K562 (cell line): ENCODE results near the gene TCAP. TPM values are rescaled to one million over a fixed set of nuclear protein-coding genes. Genes with fewer than 3 reads are reported as not detected.

ENCODE experiments used
- ATAC-seq: fragments of 200-7000 bp; cut with Tn5 transposase; 3 replicates; pipeline ENCODE4 v1.9.1; 2020; ENCODE audit warnings: moderate library complexity
- BruUV-seq: library from RNA; stranded (reverse); fragments of 400-500 nt; replicated peaks from 2 replicates; lab custom pipeline; 2021; lab: Mats Ljungman, UMichigan
- CTCF ChIA-PET: fragments of 300-600 bp; formaldehyde crosslinking; extraction: SDS; loops from one replicate; lab custom pipeline; 2021; ENCODE audit warnings: low intra/inter-chr PET ratio; lab: Yijun Ruan, JAX
- POLR2A ChIA-PET: fragments of 300-600, 350-650 bp; sonication (Branson Sonifier 250); formaldehyde crosslinking; extraction: SDS; loops from one replicate; lab custom pipeline; 2021; ENCODE audit warnings: antibody characterized with exemption, inconsistent platforms; lab: Yijun Ruan, JAX
- DNase-seq, 4 experiments: peaks; one replicate each; pipeline versions ENCODE4 v3.0.0 to v3.0.0-alpha.2; 2011 to 2018; ENCODE audit warnings: low spot score in 3 of 4, mixed read lengths in 3 of 4; ENCODE audit errors: extremely low read depth in 1 of 4
- FAIRE-seq: peaks from 2 replicates; lab custom pipeline; 2011; peaks lifted over from hg19 to GRCh38; lab: Jason Lieb, UNC
- H2AFZ ChIP-seq: 2 replicates; pipeline ENCODE4 v1.6.0; 2011; ENCODE audit warnings: low read depth, low read length, control low read depth, inconsistent platforms
- H3K27ac ChIP-seq: fragments of 200-600 bp; 3 replicates; pipeline ENCODE4 v1.8.0; 2011; ENCODE audit warnings: low read depth, mild to moderate bottlenecking, control low read depth, inconsistent platforms, low read length, moderate library complexity, mixed read lengths; ENCODE audit errors: extremely low read depth
- H3K27me3 ChIP-seq, 2 experiments: fragments of 300-600 bp in 1 of 2; 2 replicates in 1 of 2; 3 replicates in 1 of 2; pipeline versions ENCODE4 v1.6.0 to v1.8.0; 2011; ENCODE audit warnings: inconsistent platforms in 2 of 2, low read length in 2 of 2, mild to moderate bottlenecking in 1 of 2, mixed read lengths in 1 of 2, moderate library complexity in 1 of 2; ENCODE audit not compliant: control insufficient read depth in 2 of 2, insufficient read depth in 2 of 2
- H3K36me3 ChIP-seq: fragments of 300-600 bp; 3 replicates; pipeline ENCODE4 v1.8.0; 2011; ENCODE audit warnings: mild to moderate bottlenecking, low read length, inconsistent platforms; ENCODE audit not compliant: control insufficient read depth, insufficient read depth
- H3K4me1 ChIP-seq, 2 experiments: fragments of 200-600 bp in 1 of 2; replicated peaks in 1 of 2; 2 replicates in 1 of 2; 3 replicates in 1 of 2; pipeline versions ENCODE4 v1.5.1 to v1.8.0; 2011; ENCODE audit warnings: inconsistent platforms in 2 of 2, low read length in 2 of 2, mild to moderate bottlenecking in 1 of 2, mixed read lengths in 1 of 2, moderate library complexity in 1 of 2; ENCODE audit not compliant: control insufficient read depth in 2 of 2, insufficient read depth in 2 of 2
- H3K4me2 ChIP-seq: 2 replicates; pipeline ENCODE4 v1.6.1; 2011; ENCODE audit warnings: low read length, control low read depth, inconsistent platforms, mixed read lengths; ENCODE audit not compliant: insufficient read depth
- H3K4me3 ChIP-seq: fragments of 200-600 bp; sonication (generic), shearing (Covaris generic); 2 replicates; pipeline ENCODE4 v1.5.1; 2016; ENCODE audit warnings: control low read depth, inconsistent platforms
- H3K79me2 ChIP-seq: fragments of 200-600 bp; 3 replicates; pipeline ENCODE4 v1.8.0; 2011; ENCODE audit warnings: low read length, inconsistent platforms; ENCODE audit not compliant: control insufficient read depth, insufficient read depth
- H3K9ac ChIP-seq, 2 experiments: 2 replicates each; pipeline versions ENCODE4 v1.6.0 to v1.6.1; 2011; ENCODE audit warnings: low read depth in 2 of 2, low read length in 2 of 2, control low read depth in 1 of 2, inconsistent platforms in 1 of 2, mild to moderate bottlenecking in 1 of 2, mixed read lengths in 1 of 2; ENCODE audit not compliant: insufficient read depth in 1 of 2
- H3K9me1 ChIP-seq: one replicate; pipeline ENCODE4 v1.6.0; 2011; ENCODE audit warnings: inconsistent platforms, mild to moderate bottlenecking, low read length, moderate library complexity; ENCODE audit not compliant: control insufficient read depth, insufficient read depth
- H3K9me3 ChIP-seq: replicated peaks from 2 replicates; pipeline ENCODE4 v1.5.1; 2011; ENCODE audit warnings: low read depth, low read length, inconsistent platforms; ENCODE audit not compliant: control insufficient read depth, insufficient read depth
- H4K20me1 ChIP-seq: replicated peaks from 2 replicates; pipeline ENCODE4 v1.6.1; 2011; ENCODE audit warnings: low read length, inconsistent platforms, mixed read lengths; ENCODE audit not compliant: control insufficient read depth, insufficient read depth
- ZEB2 ChIP-seq: fragments of 450-650 bp; IDR thresholded peaks from 2 replicates; pipeline ENCODE4 v1.6.1; 2016
- ZNF263 ChIP-seq: sonication (generic); formaldehyde crosslinking; IDR thresholded peaks from 2 replicates; pipeline ENCODE4 v1.8.0; 2022; ENCODE audit warnings: mild to moderate bottlenecking, missing genetic modification reagents, borderline replicate concordance
- WGBS: fragments of 100-300 bp; shearing (Covaris generic); methylation state at CpG from one replicate; pipeline ENCODE4 v1.1.6; 2016; ENCODE audit warnings: low coverage, mixed read lengths; ENCODE audit not compliant: insufficient coverage; ENCODE audit errors: missing lambda C conversion rate; 5-methylcytosine and 5-hydroxymethylcytosine counted together
- in situ Hi-C: fragments of 300-500 bp; cut with MboI; formaldehyde crosslinking; loops from 4 replicates; pipeline ENCODE4 v1.15.0; 2018; ENCODE audit warnings: inconsistent platforms, mixed read lengths
- intact Hi-C: fragments of 100-400 bp; cut with micrococcal nuclease; formaldehyde crosslinking; loops from 2 replicates; pipeline ENCODE4 v1.14.2; 2022
- polyA plus RNA-seq, 8 experiments: library from polyadenylated mRNA; depleted of rRNA in 4 of 8; stranded (reverse) in 5 of 8; unstranded in 3 of 8; fragments of >200 nt; fragmentation: Nextera tagmentation in 2 of 8; fragmentation: Illumina TruSeq in 1 of 8; extraction: Ambion mirVana in 2 of 8; extraction: Trizol in 1 of 8; gene quantifications; 2 replicates each; pipeline versions ENCODE4 v1.2.1 to v1.2.3, GENCODE V29; 2011 to 2014; ENCODE audit warnings: inconsistent platforms in 1 of 8, missing spikeins in 1 of 8
- total RNA-seq, 7 experiments: library from RNA; depleted of rRNA in 6 of 7; stranded (reverse); fragments of >200 nt in 6 of 7; fragmentation: Illumina TruSeq in 2 of 7; extraction: Trizol in 2 of 7; gene quantifications; 2 replicates each; pipeline versions ENCODE4 v1.2.1 to v1.2.3, GENCODE V29; 2011 to 2021; ENCODE audit warnings: low replicate concordance in 1 of 7

The TCAP gene
- total and polyA plus RNA-seq, 9 of the 15 experiments (the other 6 are each of a cell fraction or from before 2014, with no cell fraction given) = 0.33 to 1.4 (median 0.82) TPM; not detected in 2

- H3K79me2 ChIP-seq = no peaks in the 10 kb centered on the region
- no peaks in the 10 kb centered on the region for H3K9me1 ChIP-seq
- ATAC-seq = no peak
- H3K36me3 ChIP-seq = no peaks in the 10 kb centered on the region
- ChIA-PET CTCF (no interaction called here), POLR2A (interaction anchor here (1.0 kb wide), 1 partner anchor 27 kb away, joined by 3 read pairs; the partner anchor contains the start of gene PGAP3)
- WGBS = 40% methylated on average over 17 of the region's 18 CpGs
- no peak overlapping the region for H2AFZ ChIP-seq
- H4K20me1 ChIP-seq = no peaks in the 10 kb centered on the region
- no peak overlapping the region for H3K4me3 ChIP-seq
- no peak for FAIRE-seq
- in situ Hi-C loops = no loop called here
- BruUV-seq = no TSS peak
- H3K27ac ChIP-seq = no peak overlapping the region
- DNase-seq = no peak
- H3K27me3 ChIP-seq = no peaks in the 10 kb centered on the region
- H3K9me3 ChIP-seq = no peaks in the 10 kb centered on the region
- no peak overlapping the region for H3K4me2 ChIP-seq
- TF ChIP-seq ZEB2 (no peak), ZNF263 (CRISPR knock-in tag) (peak; percentile 56)
- peak overlapping the region in 1 of 2 experiments; percentile 47; a peak in 2 of 4 replicates for H3K9ac ChIP-seq
- peaks cover 0 to 13% of the 10 kb centered on the region in 2 experiments; a peak in 2 of 5 replicates for H3K4me1 ChIP-seq
- intact Hi-C loops = no loop called here
These were observed 50.4 kb downstream of the TCAP start for GRCh38 chr17:39715375-39716072.

Other genes with a start within 250 kb of the TCAP start
Only the 7 nearest of the 12 such genes appear.
- gene NEUROD2, start 57.4 kb upstream of the TCAP start, total RNA-seq (2014; rRNA removed) = not detected in 2 replicates
- not detected in 2 replicates for gene NEUROD2, start 57.4 kb upstream of the TCAP start, total RNA-seq (2014; rRNA removed; fragmentation: Illumina TruSeq; extraction: Trizol)
- not detected in 2 replicates for gene NEUROD2, start 57.4 kb upstream of the TCAP start, total RNA-seq (2015; rRNA removed; fragmentation: Illumina TruSeq; extraction: Trizol)
- gene NEUROD2, start 57.4 kb upstream of the TCAP start, total RNA-seq (2021) = not detected in 2 replicates
- gene NEUROD2, start 57.4 kb upstream of the TCAP start, polyA plus RNA-seq (2011; rRNA removed) = not detected in 2 replicates
- gene NEUROD2, start 57.4 kb upstream of the TCAP start, polyA plus RNA-seq (2014; fragmentation: Illumina TruSeq; extraction: Trizol) = not detected in 2 replicates
- gene NEUROD2, start 57.4 kb upstream of the TCAP start, polyA plus RNA-seq (2014; fragmentation: Nextera tagmentation; extraction: Ambion mirVana) = not detected
- not detected in 2 replicates for gene NEUROD2, start 57.4 kb upstream of the TCAP start, polyA plus RNA-seq (2014; rRNA removed)
- not detected in 2 replicates for gene PPP1R1B, start 38.4 kb upstream of the TCAP start, total RNA-seq (2014; rRNA removed)
- gene PPP1R1B, start 38.4 kb upstream of the TCAP start, total RNA-seq (2014; rRNA removed; fragmentation: Illumina TruSeq; extraction: Trizol) = 0.07 TPM in 1 of 2 replicates, not detected in the other
- gene PPP1R1B, start 38.4 kb upstream of the TCAP start, total RNA-seq (2015; rRNA removed; fragmentation: Illumina TruSeq; extraction: Trizol) = not detected in 2 replicates
- gene PPP1R1B, start 38.4 kb upstream of the TCAP start, total RNA-seq (2021) = 0.18 TPM in 1 of 2 replicates, not detected in the other
- 0.10 TPM in 1 of 2 replicates, not detected in the other for gene PPP1R1B, start 38.4 kb upstream of the TCAP start, polyA plus RNA-seq (2011; rRNA removed)
- 0.10 TPM in 1 of 2 replicates, not detected in the other for gene PPP1R1B, start 38.4 kb upstream of the TCAP start, polyA plus RNA-seq (2014; fragmentation: Illumina TruSeq; extraction: Trizol)
- gene PPP1R1B, start 38.4 kb upstream of the TCAP start, polyA plus RNA-seq (2014; fragmentation: Nextera tagmentation; extraction: Ambion mirVana) = under 1 TPM in 1 of 2 experiments, not detected in 1; 0.07 TPM
- not detected in 2 replicates for gene PPP1R1B, start 38.4 kb upstream of the TCAP start, polyA plus RNA-seq (2014; rRNA removed)
- 41.1 and 46.0 TPM in 2 replicates for gene STARD3, start 28.2 kb upstream of the TCAP start, total RNA-seq (2014; rRNA removed)
- gene STARD3, start 28.2 kb upstream of the TCAP start, total RNA-seq (2014; rRNA removed; fragmentation: Illumina TruSeq; extraction: Trizol) = 18.6 and 22.0 TPM in 2 replicates
- gene STARD3, start 28.2 kb upstream of the TCAP start, total RNA-seq (2015; rRNA removed; fragmentation: Illumina TruSeq; extraction: Trizol) = 31.6 and 32.1 TPM in 2 replicates
- gene STARD3, start 28.2 kb upstream of the TCAP start, total RNA-seq (2021) = 60.2 and 69.3 TPM in 2 replicates
- gene STARD3, start 28.2 kb upstream of the TCAP start, polyA plus RNA-seq (2011; rRNA removed) = 64.4 and 64.9 TPM in 2 replicates
- 51.1 and 62.4 TPM in 2 replicates for gene STARD3, start 28.2 kb upstream of the TCAP start, polyA plus RNA-seq (2014; fragmentation: Illumina TruSeq; extraction: Trizol)
- 1 to 10 TPM in 1 of 2 experiments, under 1 TPM in 1; 0.63 to 1.9 TPM for gene STARD3, start 28.2 kb upstream of the TCAP start, polyA plus RNA-seq (2014; fragmentation: Nextera tagmentation; extraction: Ambion mirVana)
- 79.9 and 87.0 TPM in 2 replicates for gene STARD3, start 28.2 kb upstream of the TCAP start, polyA plus RNA-seq (2014; rRNA removed)
- 15.8 and 18.1 TPM in 2 replicates for gene PNMT, start 3.1 kb downstream of the TCAP start, total RNA-seq (2014; rRNA removed)
- gene PNMT, start 3.1 kb downstream of the TCAP start, total RNA-seq (2014; rRNA removed; fragmentation: Illumina TruSeq; extraction: Trizol) = 2.0 and 3.0 TPM in 2 replicates
- gene PNMT, start 3.1 kb downstream of the TCAP start, total RNA-seq (2015; rRNA removed; fragmentation: Illumina TruSeq; extraction: Trizol) = 9.0 and 9.6 TPM in 2 replicates
- gene PNMT, start 3.1 kb downstream of the TCAP start, total RNA-seq (2021) = 17.2 and 17.4 TPM in 2 replicates
- 3.3 and 5.8 TPM in 2 replicates for gene PNMT, start 3.1 kb downstream of the TCAP start, polyA plus RNA-seq (2011; rRNA removed)
- 3.1 and 9.3 TPM in 2 replicates for gene PNMT, start 3.1 kb downstream of the TCAP start, polyA plus RNA-seq (2014; fragmentation: Illumina TruSeq; extraction: Trizol)
- 1 to 10 TPM in 1 of 2 experiments, under 1 TPM in 1; 0.55 to 1.5 TPM for gene PNMT, start 3.1 kb downstream of the TCAP start, polyA plus RNA-seq (2014; fragmentation: Nextera tagmentation; extraction: Ambion mirVana)
- 17.8 and 20.0 TPM in 2 replicates for gene PNMT, start 3.1 kb downstream of the TCAP start, polyA plus RNA-seq (2014; rRNA removed)
- gene PGAP3, start 22.7 kb downstream of the TCAP start, total RNA-seq (2014; rRNA removed) = 4.5 and 5.5 TPM in 2 replicates
- gene PGAP3, start 22.7 kb downstream of the TCAP start, total RNA-seq (2014; rRNA removed; fragmentation: Illumina TruSeq; extraction: Trizol) = 2.1 and 4.0 TPM in 2 replicates
- gene PGAP3, start 22.7 kb downstream of the TCAP start, total RNA-seq (2015; rRNA removed; fragmentation: Illumina TruSeq; extraction: Trizol) = 3.9 and 5.2 TPM in 2 replicates
- gene PGAP3, start 22.7 kb downstream of the TCAP start, total RNA-seq (2021) = 7.5 and 9.4 TPM in 2 replicates
- gene PGAP3, start 22.7 kb downstream of the TCAP start, polyA plus RNA-seq (2011; rRNA removed) = 5.3 and 6.0 TPM in 2 replicates
- 5.5 and 5.9 TPM in 2 replicates for gene PGAP3, start 22.7 kb downstream of the TCAP start, polyA plus RNA-seq (2014; fragmentation: Illumina TruSeq; extraction: Trizol)
- gene PGAP3, start 22.7 kb downstream of the TCAP start, polyA plus RNA-seq (2014; fragmentation: Nextera tagmentation; extraction: Ambion mirVana) = under 1 TPM; 0.38 to 0.76 TPM
- 5.6 and 7.1 TPM in 2 replicates for gene PGAP3, start 22.7 kb downstream of the TCAP start, polyA plus RNA-seq (2014; rRNA removed)
- gene ERBB2, start 34.7 kb downstream of the TCAP start, total RNA-seq (2014; rRNA removed) = 3.3 and 3.5 TPM in 2 replicates
- gene ERBB2, start 34.7 kb downstream of the TCAP start, total RNA-seq (2014; rRNA removed; fragmentation: Illumina TruSeq; extraction: Trizol) = 2.7 and 2.8 TPM in 2 replicates
- gene ERBB2, start 34.7 kb downstream of the TCAP start, total RNA-seq (2015; rRNA removed; fragmentation: Illumina TruSeq; extraction: Trizol) = 2.5 and 3.2 TPM in 2 replicates
- 4.6 and 5.6 TPM in 2 replicates for gene ERBB2, start 34.7 kb downstream of the TCAP start, total RNA-seq (2021)
- 3.2 and 4.7 TPM in 2 replicates for gene ERBB2, start 34.7 kb downstream of the TCAP start, polyA plus RNA-seq (2011; rRNA removed)
- gene ERBB2, start 34.7 kb downstream of the TCAP start, polyA plus RNA-seq (2014; fragmentation: Illumina TruSeq; extraction: Trizol) = 3.4 and 4.2 TPM in 2 replicates
- under 1 TPM; 0.74 to 0.79 TPM for gene ERBB2, start 34.7 kb downstream of the TCAP start, polyA plus RNA-seq (2014; fragmentation: Nextera tagmentation; extraction: Ambion mirVana)
- gene ERBB2, start 34.7 kb downstream of the TCAP start, polyA plus RNA-seq (2014; rRNA removed) = 4.1 and 6.3 TPM in 2 replicates
- 80.6 and 95.1 TPM in 2 replicates for gene MIEN1, start 65.2 kb downstream of the TCAP start, total RNA-seq (2014; rRNA removed)
- gene MIEN1, start 65.2 kb downstream of the TCAP start, total RNA-seq (2014; rRNA removed; fragmentation: Illumina TruSeq; extraction: Trizol) = 58.3 and 61.3 TPM in 2 replicates
- 66.3 and 70.2 TPM in 2 replicates for gene MIEN1, start 65.2 kb downstream of the TCAP start, total RNA-seq (2015; rRNA removed; fragmentation: Illumina TruSeq; extraction: Trizol)
- gene MIEN1, start 65.2 kb downstream of the TCAP start, total RNA-seq (2021) = 65.7 and 67.9 TPM in 2 replicates
- 60.8 and 81.8 TPM in 2 replicates for gene MIEN1, start 65.2 kb downstream of the TCAP start, polyA plus RNA-seq (2011; rRNA removed)
- gene MIEN1, start 65.2 kb downstream of the TCAP start, polyA plus RNA-seq (2014; fragmentation: Illumina TruSeq; extraction: Trizol) = 114 and 142 TPM in 2 replicates
- 10 to 100 TPM; 70.5 to 78.9 TPM for gene MIEN1, start 65.2 kb downstream of the TCAP start, polyA plus RNA-seq (2014; fragmentation: Nextera tagmentation; extraction: Ambion mirVana)
- gene MIEN1, start 65.2 kb downstream of the TCAP start, polyA plus RNA-seq (2014; rRNA removed) = 103 and 135 TPM in 2 replicates